GM18498 (cell line): ENCODE results near the gene LSM3.

Experiments
- ATAC-seq: cut with Tn5 transposase; IDR thresholded peaks from one replicate; pipeline ENCODE4 v1.9.1; 2021; ENCODE audit warnings: mild to moderate bottlenecking, moderate library complexity; ENCODE audit not compliant: unreplicated experiment

Gene LSM3

DNA sequence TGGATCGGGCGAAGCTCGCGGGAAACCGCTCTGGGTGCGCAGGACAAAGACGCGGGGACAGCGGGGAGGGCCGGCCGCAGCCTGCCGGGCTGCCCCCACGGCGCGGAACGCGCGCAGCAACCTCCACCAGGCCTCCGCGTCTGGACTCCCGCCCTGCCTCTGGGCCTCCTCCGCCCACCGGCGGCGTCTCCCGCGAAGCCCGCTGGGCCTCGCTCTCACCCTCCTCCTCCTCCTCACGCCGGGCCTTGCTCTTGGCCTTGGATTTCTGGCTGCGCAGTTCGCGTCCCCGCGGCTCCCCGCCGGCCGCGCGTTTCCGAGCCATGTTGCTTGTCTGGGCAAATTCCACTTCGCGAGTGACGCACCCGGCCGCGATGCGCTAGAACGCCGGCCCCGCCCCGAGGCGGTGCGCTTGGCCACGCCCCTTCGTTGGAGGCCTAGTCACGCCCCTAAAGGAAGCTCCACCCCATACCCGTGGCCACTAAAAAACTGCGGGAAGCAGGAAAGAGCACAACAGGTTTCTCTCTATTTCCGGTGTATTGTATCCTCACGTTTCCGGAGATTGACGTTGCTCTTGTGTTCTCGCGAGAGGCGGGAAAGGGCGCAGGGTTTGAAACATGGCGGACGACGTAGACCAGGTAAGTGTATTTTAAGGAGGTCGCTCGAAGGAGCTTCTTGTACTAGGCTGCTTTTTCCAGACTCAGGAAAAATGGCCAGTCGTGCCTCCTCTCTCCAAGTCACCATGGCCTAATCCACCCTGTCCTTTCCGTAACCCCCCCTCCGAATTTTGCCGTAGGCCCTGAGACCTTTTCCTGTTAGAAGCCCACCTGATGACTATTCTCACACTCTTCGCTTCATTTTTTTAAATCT is at the start of gene LSM3, which contains the start of gene XPC:
Gene LSM3, plus strand, starts transcription at position 571 of the 867 bp plus-strand sequence. Its CDS starts 44 bp downstream, at position 615.
Gene XPC, minus strand, starts transcription at position 355 of the 867 bp plus-strand sequence. Its CDS starts 33 bp downstream, at position 322.
- ATAC-seq: peak; percentile 94

DNA sequence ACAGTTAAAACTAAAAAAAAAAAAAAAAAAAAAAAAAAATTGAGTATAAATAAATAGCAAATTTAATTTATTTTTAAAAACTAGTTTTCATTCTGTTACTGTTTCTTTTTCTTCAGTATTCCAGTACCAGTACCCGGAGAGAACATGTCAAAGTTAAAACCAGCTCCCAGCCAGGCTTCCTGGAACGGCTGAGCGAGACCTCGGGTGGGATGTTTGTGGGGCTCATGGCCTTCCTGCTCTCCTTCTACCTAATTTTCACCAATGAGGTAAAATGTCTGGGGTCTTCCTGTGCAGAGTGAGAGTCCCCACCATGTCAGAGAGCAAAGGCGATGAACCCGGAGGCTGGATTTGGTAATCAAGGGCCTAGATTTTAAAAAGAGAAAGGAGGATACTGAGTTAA is 49.3 kb upstream of the LSM3 start:
- ATAC-seq: no peak

DNA sequence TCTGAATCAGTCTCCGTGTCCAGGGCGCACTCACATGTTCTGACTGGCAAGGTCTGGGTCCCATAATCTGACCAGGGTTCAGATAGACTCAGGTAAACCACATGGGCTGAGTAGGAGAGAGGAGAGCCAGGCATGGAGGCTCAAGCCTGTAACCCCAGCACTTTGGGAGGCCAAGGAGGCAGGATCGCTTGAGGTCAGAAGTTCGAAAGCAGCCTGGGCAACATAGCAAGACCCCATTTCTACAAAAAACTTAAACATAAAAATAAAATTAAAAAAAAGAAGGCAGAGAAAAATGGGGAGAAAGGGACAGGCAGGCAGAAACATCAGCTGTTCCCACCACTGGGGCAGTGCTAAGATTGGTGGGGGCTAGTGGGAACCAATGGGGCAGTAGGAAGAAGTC is 48.4 kb upstream of the LSM3 start:
- no peak for ATAC-seq

DNA sequence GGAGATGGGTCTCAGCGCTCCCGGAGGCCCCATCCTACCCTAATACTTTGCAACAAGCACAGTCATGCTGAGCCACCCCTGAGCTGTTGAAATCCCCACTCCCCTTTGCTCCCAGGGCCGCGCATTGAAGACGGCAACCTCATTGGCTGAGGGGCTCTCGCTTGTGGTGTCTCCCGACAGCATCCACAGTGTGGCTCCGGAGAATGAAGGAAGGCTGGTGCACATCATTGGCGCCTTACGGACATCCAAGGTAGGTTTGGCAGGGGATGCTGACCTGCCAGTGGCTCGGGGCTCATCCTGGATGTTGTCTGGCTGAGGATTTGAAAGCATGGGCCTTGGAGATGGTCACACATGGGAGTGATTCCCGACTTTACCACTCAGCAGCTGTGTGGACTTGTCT is 47.9 kb upstream of the LSM3 start:
- ATAC-seq: no peak

DNA sequence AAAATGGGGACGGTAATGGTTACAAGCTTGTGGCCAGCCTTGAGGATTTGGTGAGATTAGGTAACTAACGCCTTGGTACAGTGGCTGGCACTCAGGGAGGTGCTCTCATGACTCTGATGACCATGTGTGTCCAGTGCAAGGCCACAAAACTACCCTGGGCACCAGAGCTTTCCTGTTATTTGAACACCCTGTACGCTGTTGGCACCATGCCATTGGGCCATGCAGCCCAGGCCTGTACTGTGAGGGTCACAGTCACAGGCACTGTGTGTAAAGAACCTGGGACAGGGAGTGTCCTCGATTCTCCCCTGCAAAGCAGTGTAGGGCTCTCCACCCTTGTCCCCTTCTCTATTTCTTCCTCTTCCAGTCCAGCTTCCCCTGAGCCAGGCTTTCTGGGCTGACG is 47.5 kb upstream of the LSM3 start:
- no peak for ATAC-seq

DNA sequence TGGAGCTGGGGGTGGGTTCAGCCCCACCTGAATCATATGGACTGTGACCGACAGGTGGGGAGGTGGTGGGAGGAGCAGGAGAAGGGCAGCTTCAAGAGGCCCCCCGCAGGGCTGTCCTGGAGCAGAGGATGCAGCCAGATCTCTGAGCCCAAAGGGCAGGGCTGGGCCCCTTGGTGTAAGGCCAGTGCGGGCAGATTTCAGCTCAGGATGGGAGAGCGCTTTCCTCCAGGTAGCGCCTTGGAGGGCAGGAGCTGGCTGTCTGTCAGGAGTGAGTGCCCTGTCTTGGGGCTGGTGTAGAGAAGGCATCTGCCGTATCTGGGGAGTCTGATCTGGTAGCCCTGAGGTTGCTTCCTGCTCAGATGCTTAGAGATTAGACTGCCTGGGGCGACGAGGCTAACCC is 46.5 kb upstream of the LSM3 start:
- ATAC-seq: no peak

DNA sequence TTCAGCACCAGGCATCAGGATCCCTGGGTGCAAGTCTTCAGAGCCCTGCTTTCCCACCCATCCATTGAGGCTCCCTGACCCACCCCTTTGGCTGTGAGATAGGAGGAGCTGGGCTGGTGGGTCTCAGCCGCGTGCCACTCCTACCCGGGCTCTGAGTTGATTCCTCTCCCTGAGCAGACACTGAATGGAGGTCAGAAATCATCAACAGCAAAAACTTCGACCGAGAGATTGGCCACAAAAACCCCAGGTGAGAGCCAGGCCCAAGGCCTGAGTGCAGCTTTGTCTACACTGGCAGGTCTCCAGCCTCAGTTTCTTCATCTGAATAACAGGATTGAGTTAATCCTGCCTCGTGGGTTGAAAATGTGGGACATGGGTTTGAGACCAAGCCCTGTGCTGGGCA is 45.9 kb upstream of the LSM3 start:
- ATAC-seq: no peak

DNA sequence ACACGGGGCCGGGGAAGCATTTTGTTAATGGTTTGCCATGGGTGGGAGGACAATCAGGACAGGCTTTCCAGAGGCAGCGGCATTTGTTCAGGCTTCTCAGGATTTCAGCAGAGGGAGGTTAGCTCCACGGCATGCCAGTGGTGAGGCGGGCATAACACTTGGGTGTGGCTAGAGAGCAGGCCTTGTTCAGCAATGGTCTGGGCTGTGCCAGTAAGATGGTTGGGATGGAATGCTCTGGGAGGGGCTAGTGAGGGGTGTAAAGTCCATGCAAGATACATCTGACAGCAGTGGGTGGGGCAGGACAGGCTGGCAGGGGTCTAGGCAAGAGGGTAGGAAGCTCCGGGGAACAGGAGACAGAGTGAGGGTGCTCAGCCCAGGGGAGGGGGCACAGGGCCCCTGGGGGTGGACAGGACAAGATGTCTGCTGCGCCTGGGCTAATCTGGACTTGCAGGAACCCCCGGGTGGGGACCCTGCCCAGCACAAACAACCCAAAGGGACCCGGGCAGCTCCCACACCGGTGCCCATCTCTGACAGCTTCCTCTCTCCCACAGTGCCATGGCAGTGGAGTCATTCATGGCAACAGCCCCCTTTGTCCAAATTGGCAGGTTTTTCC is 45.3 kb upstream of the LSM3 start:
- ATAC-seq: no peak

DNA sequence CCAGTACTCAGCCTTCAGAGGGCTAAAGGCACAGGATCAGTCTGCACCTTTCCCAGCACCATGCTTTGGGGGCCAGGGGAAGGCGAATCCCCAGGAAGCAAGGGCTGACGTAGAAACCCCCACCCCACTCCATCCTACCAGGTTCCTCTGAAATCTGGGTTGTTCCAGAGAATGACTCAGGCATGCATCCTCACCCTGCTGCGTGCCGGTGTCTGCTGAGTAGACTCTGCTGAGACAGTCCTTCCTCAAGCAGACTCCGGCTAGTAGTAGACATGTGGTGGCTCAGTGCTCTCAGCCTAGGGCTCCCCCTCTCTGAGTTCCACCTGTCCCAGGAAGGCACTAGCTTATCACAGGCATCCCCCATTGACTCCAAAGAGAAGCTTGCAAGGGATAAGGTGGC is 44.7 kb upstream of the LSM3 start:
- ATAC-seq: no peak

DNA sequence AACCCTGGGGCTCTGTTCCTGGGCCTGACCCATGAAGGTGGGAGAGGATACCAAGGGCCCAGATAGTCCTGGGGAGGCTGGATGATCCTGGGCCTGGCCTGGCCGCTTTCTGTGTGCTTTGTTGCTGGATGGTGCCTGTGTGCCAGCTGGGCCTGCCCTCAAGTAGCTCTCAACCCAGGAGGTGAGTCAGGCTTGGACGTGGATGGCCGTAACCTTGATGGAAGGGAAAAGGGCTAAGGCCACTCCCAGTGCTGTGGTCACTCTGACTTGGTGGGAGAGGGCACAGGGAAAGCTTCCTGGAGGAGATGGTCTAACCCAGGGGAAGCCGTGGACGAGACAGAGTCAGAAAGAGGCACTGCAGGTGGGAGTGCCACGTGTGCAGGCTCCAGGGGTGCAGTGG is 44.3 kb upstream of the LSM3 start:
- no peak for ATAC-seq

DNA sequence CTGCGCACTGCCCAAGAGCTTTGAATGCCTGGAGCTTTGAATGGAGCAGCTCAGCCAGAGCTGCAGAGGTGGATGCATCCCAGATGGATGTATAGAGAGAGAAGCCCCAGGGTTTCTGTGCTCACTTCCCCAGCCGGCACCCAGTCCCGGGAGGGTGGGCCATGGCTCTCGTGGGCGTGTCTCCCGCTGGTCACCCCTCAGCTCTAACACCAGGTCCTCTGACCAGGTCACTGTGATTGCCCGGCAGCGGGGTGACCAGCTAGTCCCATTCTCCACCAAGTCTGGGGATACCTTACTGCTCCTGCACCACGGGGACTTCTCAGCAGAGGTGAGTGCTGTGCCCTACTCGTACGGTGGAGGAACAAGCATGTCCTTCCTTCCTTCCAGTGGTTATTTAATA is 43.0 kb upstream of the LSM3 start:
- no peak for ATAC-seq

DNA sequence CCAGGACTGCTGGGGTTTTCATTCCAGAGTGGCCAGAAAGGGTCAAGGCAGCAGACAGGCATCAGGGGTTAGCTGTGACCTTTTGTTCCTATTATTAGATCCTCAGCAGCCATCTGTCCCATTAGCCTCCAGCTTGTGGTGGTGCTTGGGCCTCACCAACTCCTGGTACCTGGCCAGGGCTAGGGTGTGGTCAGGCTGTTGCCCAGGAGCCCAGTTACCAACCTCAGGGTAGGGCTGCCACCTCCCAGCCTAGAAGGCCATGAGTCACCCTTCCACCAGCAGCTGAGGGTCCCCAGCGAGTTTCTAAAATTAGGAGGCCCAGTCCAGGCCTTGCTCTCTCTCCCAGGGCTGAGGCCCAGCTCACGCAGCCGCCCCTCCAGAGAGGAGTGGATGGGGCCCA is 41.6 kb upstream of the LSM3 start:
- ATAC-seq: no peak

DNA sequence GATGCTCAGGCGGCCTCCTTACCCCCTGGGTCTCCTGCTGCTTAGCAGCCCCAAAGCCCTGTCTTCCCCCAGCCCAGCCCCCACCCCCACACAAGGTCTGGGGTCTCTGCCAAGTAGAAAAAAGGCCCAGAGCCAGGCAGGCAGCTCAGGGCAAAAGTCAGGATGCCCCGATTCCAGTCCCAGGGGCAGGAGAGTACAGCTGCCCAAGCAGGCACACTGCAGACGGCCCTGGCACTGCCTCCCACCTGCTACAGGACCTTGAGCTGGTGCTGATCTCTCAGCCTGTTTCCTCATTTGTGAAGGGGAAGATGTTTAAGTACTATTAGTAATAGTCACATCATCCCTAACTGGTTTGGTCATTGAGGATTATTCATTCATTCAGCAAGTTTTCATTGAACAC is 41.2 kb upstream of the LSM3 start:
- no peak for ATAC-seq

DNA sequence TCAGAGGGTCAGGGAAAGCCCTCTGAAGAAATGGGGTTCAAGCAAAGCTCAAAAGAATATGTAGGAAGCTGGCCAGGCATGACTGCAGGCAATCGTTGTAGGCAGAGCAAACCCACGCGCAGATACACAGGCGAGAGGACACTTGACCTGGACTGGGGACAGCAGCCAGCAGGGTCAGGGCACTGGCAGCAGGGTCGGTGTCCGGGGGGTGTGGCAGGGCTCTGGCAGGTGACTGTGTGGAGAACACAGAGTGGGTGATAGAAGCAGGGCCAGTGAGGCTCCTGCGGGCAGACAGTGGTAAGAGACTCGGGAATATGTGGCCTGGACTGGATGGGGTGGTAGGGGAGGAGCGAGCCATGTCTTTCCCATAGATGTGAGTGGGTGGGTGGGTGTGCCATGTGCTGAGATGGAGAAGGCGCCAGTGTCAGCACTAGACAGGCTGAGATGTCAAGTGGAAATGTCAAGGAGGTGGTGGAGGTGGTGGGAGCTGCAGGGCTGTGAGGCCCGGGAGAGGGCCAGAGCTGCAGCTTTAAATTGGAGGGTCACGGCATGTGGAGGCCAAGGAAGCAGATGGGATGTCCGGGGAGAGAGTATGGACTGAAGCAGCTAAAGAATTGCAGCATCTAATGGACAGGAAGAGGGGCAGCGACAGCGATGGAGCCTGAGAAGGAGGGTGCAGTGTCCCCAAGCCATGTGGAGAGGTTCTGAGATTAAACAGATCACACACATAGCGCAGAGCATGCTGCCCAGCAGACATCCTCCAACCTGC is 40.3 kb upstream of the LSM3 start:
- ATAC-seq: no peak

DNA sequence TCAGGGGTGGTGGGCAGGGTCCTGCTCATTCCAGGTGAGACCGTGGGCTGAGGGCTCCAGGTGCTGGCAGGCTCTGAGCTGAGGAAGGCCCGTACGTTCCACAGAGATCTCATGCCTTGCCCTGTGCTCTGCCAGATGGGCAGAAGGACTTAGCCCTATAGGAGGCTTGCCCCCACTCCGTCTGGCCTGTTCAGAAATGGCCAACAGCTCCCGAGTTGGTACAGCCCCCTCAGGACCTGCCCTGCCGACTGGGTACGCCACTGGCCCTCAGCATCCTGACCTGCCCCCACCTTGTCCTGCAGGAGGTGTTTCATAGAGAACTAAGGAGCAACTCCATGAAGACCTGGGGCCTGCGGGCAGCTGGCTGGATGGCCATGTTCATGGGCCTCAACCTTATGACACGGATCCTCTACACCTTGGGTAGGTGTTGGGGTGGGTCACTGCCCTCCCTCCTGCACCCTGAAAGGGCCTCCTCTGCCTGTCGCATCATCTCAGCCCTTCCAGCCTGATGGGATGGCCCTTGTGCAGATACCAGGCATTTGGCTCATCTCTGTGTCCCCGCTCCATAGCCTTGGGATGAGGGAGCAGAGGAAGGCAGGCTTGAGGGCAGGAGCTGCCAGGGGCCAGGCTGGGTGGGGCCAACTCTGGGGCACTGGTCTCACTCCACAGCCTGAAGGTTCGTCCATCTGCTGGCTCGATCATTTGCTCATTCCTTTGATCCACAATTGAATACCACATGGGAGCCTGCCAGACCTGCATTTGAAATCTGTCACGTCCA is 39.5 kb upstream of the LSM3 start:
- ATAC-seq: no peak

DNA sequence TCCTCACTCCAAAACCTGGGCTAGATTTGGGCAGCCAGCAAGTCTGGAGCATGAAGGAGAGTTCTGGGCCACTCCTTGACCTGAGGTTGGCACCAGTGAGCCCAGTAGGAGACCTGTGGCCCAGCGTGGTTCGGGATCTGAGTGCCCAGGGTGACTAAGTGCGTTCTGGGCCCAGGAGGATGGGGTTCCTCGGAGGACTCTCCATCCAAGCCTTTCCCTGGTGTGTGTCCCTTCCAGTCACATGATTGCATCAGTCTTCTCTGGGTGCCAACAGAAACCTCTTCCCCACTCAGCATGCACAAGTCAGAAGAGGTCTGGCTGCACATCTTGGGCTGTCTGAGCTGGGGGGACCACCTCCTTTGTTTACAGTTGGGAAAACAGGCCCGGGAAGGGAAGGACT is 38.8 kb upstream of the LSM3 start:
- no peak for ATAC-seq

DNA sequence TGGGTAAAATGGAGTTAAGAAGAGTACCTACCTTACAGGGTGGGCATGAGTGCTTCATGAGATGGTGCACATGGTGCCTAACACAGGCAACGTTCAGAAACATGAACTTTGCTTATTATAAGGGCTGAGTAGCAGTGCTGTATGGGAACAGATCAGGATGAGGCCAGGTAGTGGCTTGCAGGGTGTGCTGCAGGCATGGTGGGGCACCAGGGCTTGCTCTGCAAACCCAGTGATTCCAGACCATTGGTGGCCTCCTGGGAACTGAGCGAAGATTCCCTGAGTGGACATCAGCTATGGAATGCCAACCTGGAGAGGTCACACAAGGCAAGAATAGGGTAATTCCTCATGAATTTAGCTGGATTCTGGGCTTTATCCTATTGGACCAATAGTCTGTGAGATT is 37.9 kb upstream of the LSM3 start:
- no peak for ATAC-seq

DNA sequence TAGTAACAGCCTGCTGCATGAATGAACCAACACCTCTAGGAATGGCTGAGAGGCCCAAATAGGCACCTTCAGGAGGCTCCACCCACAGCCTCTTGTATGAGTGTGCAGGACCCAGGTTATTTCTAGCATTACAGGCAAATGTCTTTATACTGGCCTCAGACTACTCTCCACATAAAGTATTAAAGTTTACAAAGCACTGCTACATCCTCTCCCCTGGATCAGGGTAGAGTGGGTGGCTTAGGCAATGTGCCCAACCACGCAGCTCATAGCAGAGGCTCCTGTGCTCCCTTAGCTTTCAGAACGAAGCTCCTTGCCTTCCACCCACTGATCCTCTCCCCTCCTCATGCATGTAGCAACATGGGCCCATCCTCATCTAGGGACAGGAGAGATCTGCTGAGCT is 37.5 kb upstream of the LSM3 start:
- no peak for ATAC-seq

DNA sequence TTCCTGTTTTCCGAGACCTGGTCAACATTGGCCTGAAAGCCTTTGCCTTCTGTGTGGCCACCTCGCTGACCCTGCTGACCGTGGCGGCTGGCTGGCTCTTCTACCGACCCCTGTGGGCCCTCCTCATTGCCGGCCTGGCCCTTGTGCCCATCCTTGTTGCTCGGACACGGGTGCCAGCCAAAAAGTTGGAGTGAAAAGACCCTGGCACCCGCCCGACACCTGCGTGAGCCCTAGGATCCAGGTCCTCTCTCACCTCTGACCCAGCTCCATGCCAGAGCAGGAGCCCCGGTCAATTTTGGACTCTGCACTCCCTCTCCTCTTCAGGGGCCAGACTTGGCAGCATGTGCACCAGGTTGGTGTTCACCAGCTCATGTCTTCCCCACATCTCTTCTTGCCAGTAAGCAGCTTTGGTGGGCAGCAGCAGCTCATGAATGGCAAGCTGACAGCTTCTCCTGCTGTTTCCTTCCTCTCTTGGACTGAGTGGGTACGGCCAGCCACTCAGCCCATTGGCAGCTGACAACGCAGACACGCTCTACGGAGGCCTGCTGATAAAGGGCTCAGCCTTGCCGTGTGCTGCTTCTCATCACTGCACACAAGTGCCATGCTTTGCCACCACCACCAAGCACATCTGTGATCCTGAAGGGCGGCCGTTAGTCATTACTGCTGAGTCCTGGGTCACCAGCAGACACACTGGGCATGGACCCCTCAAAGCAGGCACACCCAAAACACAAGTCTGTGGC is 36.8 kb upstream of the LSM3 start:
- no peak for ATAC-seq

DNA sequence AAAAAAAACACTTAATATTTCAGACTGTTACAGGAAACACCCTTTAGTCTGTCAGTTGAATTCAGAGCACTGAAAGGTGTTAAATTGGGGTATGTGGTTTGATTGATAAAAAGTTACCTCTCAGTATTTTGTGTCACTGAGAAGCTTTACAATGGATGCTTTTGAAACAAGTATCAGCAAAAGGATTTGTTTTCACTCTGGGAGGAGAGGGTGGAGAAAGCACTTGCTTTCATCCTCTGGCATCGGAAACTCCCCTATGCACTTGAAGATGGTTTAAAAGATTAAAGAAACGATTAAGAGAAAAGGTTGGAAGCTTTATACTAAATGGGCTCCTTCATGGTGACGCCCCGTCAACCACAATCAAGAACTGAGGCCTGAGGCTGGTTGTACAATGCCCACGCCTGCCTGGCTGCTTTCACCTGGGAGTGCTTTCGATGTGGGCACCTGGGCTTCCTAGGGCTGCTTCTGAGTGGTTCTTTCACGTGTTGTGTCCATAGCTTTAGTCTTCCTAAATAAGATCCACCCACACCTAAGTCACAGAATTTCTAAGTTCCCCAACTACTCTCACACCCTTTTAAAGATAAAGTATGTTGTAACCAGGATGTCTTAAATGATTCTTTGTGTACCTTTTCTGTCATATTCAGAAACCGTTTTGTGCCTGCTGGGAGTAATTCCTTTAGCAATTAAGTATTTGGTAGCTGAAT is 35.9 kb upstream of the LSM3 start:
- no peak for ATAC-seq
